ENCODE measurements around the gene KRTAP19-1.
"Not testable (repeated sequence)": the region's sequence is repeated elsewhere in the genome, so short reads cannot be mapped to it uniquely, and the experiment has no call there.

KRTAP19-1 gene

GRCh38 chr21:30480145-30480544 is at the start of gene KRTAP19-1:
KRTAP19-1 (minus strand) TSS chr21:30480367; CDS start chr21:30480317, 50 bp downstream.
- no peak for DNase-seq (ENCODE audit: low read depth)

GRCh38 chr21:30518876-30519275 is 38.7 kb upstream of the KRTAP19-1 start:
- no peak for DNase-seq (ENCODE audit: low read depth)

DNA sequence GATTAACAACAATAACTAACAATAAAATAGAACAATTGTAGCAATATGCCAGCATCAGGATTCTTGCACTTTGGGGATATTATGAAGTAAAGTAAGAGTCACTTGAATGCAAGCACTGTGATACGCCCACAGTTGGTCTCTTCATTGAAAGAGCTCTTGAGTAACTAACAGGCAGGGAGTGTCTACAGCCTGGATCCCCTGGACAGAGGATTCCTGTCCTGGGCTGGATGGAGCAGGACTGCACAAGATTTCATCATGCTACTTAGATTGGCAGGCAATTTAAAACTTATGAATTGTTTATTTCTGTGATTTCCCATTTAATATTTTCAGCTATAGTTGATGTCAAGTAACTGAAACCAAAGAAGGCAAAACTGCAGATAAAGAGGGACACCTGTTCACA is 35.5 kb upstream of the KRTAP19-1 start:
- DNase-seq (ENCODE audit: low read depth), result no peak

DNA sequence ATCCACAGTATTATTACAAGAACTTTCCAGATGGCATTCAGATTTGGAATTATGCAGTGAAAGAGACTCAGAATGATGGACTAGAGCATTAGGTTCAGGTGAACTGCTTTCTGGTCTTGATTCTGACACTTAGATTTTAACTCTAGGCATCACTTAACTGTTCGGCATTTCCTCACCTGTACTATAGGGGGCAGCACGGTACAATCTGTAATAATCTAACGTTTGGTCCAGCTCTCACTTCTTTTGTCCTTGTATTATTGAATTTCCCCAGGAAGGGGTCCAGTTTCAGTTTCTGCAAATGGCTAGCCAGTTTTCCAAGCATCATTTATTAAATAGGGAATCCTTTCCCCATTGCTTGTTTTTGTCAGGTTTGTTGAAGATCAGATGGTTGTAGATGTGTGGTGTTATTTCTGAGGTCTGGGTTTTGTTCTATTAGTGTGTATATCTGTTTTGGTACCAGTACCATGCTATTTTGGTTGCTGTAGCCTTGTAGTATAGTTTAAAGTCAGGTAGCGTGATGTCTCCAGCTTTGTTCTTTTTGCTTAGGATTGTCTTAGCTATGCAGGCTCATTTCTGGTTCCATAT is 25.5 kb upstream of the KRTAP19-1 start:
- DNase-seq (ENCODE audit: low read depth), result not testable (repeated sequence)

DNA sequence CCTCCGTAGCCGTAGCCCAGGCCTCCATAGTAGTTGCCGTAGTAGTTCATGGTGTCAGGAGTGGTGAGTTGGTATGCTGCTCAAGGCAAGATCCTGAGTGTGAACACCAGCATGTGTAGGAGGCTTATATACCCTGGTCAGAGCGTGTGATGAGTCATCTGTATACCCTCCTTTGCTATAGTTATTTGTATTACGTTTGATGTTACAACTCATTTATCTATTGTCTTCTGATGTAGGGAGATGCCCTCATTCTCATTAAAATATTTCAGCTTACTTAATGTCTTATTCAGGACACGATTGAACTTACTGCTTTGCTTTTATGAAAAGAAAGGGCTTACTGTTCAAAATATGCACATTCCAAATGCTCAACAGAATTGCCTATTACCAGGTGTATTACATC is 21.9 kb upstream of the KRTAP19-1 start, which contains the start of gene KRTAP19-5:
Gene KRTAP19-5, minus strand, starts transcription at position 101 of the 400 bp plus-strand sequence. Its CDS starts 51 bp downstream, at position 50.
- no peak for DNase-seq (ENCODE audit: low read depth)

DNA sequence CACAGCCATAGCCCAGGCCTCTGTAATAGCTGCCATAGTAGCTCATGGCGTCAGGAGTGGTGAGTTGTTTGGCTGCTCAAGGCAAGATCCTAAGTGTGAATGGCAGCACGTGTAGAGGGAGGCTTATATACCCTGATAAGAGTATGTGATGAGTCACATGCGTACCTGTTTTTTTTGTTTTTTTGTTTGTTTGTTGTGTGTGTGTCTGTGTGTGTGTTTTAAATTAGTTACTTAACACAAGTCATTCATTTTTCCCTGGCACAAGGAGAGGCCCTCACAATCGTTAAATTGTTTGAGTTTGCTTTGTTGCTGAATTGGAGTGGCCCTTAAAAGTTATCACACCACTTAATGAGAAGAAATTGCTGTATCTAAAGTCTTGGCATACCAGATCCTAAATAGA is 16.9 kb upstream of the KRTAP19-1 start, which contains the start of gene KRTAP19-4:
Gene KRTAP19-4, minus strand, starts transcription at position 101 of the 400 bp plus-strand sequence. Its CDS starts 55 bp downstream, at position 46.
- DNase-seq (ENCODE audit: low read depth), result no peak

GRCh38 chr21:30491963-30492428 is 11.8 kb upstream of the KRTAP19-1 start, which contains the start of gene KRTAP19-3:
KRTAP19-3 (minus strand) TSS chr21:30492013; CDS start chr21:30491957, 56 bp downstream.
- DNase-seq (ENCODE audit: low read depth), result no peak

DNA sequence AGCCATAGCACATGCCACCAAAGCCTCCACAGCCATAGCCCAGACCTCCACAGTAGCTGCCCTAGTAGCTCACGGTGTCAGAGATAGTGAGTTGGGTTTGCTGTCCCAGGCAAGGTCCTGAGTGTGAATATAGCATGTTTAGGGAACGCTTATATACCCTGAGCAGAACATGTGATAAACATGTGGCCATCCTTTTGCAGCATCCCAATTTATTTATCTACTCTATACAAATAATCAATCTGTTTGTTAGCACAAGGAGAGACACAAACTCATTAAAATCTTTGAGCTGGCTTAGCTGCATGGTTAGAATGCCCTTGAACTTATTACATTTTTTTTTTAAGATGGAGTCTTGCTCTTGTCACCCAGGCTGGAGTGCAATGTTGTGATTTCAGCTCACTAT is 7.2 kb upstream of the KRTAP19-1 start, which contains the start of gene KRTAP19-2:
Gene KRTAP19-2, minus strand, starts transcription at position 101 of the 400 bp plus-strand sequence. Its CDS starts 88 bp downstream, at position 13.
- DNase-seq (ENCODE audit: low read depth), result no peak

DNA sequence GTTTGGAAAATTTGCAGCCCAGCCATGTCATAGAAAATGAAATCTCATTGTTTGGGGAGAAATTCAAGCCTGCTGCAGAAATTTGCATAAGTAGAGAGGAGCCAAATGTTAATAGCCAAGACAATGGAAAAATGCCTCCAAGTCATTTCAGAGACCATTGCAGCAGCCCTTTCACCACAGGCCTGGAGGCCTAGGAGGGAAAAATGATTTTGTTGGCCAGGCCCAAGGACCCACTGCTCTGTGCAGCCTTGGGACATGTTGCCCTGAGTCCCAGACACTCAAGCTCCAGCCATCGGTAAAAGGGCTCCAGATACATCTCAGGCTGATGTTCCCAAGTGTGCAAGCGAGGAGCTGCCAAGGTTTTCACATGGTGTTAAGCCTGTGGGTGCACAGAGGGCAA is 6.0 kb upstream of the KRTAP19-1 start:
- no peak for DNase-seq (ENCODE audit: low read depth)

DNA sequence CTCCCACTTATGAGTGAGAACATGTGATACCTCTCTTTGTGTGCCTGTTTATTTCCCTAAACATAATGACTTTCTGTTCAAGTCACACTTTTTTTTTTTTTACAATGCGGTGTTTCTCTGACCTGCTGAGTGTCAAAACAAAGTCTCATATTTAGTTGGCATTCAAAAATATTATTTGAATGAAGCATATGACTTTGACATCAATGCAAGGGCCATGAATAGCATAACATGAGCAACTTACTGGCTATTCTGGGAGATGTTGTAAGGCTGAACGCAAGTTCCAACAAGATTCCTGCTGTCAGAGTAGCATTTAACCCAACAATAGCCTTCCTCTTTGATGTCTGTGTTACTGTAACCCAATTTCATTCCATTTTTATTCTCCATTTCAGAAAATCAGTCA is 2.0 kb upstream of the KRTAP19-1 start:
- DNase-seq (ENCODE audit: low read depth), result no peak

- DNase-seq (ENCODE audit: low read depth), result no peak
These were observed 908 bp downstream of the KRTAP19-1 start for GRCh38 chr21:30479259-30479658.

DNA sequence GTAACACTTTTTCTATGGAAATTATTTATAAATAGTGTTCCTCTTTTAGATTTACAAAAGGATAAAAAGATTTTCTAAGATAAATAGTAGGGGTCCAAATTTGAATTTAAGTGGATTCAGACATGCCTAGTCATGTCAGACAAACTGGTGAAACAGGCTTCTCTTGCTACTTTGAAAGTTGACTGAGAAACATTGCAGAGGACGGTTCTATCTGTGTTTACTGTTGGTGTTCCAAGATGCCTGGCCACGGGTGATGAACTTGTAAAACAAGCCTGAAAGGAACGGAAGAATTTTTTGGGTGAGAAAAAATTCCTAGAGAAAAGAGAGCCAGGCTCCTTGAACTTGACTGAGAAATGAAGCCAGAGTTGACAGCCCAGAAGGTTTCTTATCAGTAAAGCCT is 2.2 kb downstream of the KRTAP19-1 start:
- DNase-seq (ENCODE audit: low read depth), result no peak

GRCh38 chr21:30468900-30469714 is 11.1 kb downstream of the KRTAP19-1 start:
- no peak for DNase-seq (ENCODE audit: low read depth)

GRCh38 chr21:30463713-30464112 is 16.5 kb downstream of the KRTAP19-1 start:
- no peak for DNase-seq (ENCODE audit: low read depth)

DNA sequence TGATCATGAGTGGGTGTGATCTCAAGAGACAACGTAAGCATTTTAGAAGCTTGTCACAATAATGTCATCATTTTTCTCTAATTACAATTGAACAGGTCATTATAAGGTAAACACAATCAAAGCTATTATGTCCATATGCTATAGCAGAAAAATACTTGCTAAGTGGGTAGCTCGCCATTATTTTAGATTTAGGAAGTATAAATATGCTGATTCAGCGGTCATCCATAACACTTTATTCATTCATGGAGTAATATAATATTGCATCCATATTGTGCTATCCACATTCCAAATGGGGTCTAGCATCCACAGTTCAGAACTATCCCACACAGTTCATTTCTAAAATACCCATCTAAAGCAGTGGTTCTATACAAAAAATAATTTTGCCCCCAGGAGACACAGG is 31.7 kb downstream of the KRTAP19-1 start:
- no peak for DNase-seq (ENCODE audit: low read depth)

DNA sequence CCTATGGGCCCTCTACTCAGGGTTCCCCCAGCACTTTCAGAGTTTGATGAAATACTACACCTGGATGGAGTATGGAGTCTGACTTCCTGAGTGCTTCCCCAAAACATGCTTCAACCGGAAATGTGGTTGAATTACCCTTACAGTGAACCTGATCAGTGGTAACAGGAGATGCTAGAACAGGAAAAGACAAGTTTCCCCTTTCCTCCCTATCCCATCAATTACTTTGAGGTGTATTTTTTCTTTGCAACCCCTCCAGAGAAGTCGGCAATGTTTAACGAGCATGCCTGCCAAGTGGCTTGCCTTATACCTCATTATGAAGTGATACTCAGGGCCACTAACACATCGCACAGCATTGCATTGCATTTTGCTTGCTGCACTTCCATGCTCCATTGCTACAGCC is 33.1 kb downstream of the KRTAP19-1 start:
- DNase-seq (ENCODE audit: low read depth), result no peak

DNA sequence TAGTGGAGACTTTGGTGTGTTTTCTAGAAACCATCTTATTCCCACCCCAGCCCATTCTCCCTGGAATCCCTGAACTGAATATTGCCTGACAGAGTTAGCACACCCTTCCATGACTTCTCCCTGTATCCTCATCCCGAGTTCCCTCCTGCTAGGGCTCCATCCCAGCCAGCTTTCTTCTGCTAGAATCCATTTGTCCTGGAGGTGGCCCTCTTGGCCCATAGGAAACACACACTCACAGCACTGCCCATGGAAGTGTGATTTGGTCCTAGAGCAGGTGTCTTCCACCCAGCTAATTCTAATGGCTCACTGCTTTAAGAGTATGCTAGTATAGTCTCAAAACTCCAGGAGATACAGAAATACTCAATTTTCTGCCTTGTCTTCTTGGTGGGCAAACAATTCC is 36.0 kb downstream of the KRTAP19-1 start:
- DNase-seq (ENCODE audit: low read depth), result no peak

- no peak for DNase-seq (ENCODE audit: low read depth)
These were observed 36.9 kb downstream of the KRTAP19-1 start for GRCh38 chr21:30443226-30443625.

DNA sequence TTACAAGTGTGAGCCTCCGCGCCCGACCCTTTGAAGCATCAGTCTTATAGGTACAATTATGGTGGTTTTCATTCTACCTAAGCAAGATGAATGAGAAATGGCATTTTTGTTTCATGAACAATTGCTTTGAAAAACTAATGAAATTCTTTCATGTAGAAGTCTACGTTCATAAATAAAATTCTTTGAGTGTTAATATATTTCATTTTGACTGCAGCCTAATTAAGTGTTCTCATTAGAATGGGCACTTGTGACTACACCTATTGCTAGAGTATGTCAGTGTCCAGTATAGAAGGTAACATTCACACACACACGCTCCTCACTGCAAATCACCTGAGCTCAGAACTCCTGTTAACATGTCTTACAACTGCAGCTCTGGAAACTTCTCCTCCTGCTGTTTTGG is 40.2 kb downstream of the KRTAP19-1 start, which contains the start of gene KRTAP15-1:
Gene KRTAP15-1, plus strand, starts transcription at position 301 of the 400 bp plus-strand sequence. Its CDS starts 53 bp downstream, at position 354.
- DNase-seq (ENCODE audit: low read depth), result no peak

GRCh38 chr21:30437010-30437565 is 43.1 kb downstream of the KRTAP19-1 start:
- DNase-seq (ENCODE audit: low read depth), result no peak

DNA sequence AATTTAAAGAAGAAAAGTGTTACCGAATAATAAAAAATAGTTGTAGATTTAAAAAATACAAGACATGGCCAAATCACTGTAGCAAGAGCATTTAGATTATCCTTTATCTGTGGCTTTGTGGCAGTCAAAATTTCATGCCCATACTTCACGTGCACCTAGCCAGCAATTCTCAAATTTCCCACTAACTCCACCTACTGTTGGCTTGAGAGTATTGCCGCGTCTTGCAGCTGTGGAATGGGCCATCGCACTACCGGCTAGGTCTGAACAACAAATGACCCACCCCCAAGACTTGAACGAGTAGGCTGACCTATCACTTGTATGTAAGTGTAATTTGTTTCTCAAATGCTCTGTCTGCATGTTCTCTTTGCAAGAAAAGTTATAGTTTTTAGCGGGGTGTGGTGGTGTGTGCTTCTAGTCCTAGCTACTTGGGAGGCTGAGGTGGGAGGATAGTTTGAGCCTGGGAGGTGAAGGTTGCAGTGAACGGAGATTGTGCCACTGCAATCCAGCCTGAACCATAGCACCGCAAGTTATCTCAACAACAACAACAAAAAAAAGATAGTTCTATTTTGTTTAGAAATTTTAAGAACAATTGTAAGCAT is 46.0 kb downstream of the KRTAP19-1 start:
- DNase-seq (ENCODE audit: low read depth), result no peak

GRCh38 chr21:30430170-30430655 is 50.0 kb downstream of the KRTAP19-1 start, which contains the start of gene KRTAP13-4:
KRTAP13-4 (plus strand) TSS chr21:30430220; CDS start chr21:30430276, 56 bp downstream.
- no peak for DNase-seq (ENCODE audit: low read depth)
